ENCODE measurements around the gene AGXT2. TPM values are rescaled to one million over a fixed set of nuclear protein-coding genes. Genes with fewer than 3 reads are reported as not detected.

Gene AGXT2
- total RNA-seq, 4 donors from 2014 or later, result not detected

DNA sequence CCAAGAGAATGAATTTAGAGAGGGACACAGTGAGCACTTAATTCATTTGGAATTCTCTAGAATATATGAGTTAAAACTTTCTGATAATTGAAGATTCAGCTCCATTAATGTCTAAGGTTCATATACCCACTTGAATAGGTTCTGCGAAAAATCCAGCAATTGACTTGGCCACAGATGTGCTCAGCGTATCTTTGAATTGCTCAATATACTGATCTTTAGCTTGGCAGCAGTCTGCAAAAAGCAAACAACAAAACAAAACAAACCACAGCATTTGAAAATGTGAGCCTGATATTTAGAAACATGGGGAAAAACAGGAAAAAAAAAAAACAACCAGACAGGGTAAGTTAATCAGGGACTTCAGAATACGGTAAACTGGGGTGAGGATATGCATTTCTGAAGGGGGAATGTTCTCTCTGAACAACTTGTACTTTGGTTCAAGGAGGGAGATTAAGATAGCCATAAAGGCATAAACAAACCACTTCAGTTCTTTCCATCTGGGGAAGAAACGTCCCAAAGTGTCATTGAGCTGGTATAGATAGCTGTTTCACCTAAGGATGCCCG lies 21.4 kb downstream of the AGXT2 start:
- no peak for DNase-seq (ENCODE audit: low spot score in 2 of 2)
- intact Hi-C loops (cut with DNase I; ENCODE audit: low total_unique reads), result no loop called here
- H3K4me3 ChIP-seq (ENCODE audit: low read depth, poor library complexity, severe bottlenecking), result no peak overlapping the region
- WGBS, 2 donors, result 72 to 75% methylated on average over 5 of the region's 5 CpGs
- no peak for TF ChIP-seq POLR2A (IDR thresholded peaks at IDR 0.05)
- TF ChIP-seq, protein P1, sequence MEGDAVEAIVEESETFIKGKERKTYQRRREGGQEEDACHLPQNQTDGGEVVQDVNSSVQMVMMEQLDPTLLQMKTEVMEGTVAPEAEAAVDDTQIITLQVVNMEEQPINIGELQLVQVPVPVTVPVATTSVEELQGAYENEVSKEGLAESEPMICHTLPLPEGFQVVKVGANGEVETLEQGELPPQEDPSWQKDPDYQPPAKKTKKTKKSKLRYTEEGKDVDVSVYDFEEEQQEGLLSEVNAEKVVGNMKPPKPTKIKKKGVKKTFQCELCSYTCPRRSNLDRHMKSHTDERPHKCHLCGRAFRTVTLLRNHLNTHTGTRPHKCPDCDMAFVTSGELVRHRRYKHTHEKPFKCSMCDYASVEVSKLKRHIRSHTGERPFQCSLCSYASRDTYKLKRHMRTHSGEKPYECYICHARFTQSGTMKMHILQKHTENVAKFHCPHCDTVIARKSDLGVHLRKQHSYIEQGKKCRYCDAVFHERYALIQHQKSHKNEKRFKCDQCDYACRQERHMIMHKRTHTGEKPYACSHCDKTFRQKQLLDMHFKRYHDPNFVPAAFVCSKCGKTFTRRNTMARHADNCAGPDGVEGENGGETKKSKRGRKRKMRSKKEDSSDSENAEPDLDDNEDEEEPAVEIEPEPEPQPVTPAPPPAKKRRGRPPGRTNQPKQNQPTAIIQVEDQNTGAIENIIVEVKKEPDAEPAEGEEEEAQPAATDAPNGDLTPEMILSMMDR (IDR thresholded peaks at IDR 0.05), result no peak

DNA sequence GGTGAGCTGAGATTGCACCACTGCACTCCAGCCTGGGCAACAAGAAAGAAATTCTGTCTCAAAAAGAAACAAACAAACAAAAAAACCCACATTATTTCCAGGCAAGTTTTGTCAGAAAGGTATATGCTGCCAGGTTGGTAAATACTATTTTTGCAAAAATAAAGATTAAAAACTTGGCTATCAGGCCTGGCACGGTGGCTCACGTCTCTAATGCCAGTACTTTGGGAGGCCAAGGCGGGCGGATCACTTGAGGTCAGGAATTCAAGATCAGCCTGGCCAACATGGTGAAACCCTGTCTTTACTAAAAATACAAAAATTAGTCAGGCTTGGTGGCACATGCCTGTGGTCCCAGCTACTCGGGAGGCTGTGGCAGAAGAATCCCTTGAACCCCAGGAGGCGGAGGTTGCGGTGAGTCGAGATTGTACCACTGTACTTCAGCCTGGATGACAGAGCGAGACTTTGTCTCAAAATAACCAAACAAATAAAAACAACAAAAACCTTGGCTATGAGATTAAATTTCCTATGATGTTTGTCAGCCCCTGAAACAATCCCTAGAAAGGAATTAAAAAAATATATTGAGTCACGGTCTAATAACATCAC lies 22.7 kb downstream of the AGXT2 start:
- WGBS, 2 donors, result 65 to 79% methylated on average over 10 of the region's 10 CpGs
- no peak for TF ChIP-seq POLR2A (IDR thresholded peaks at IDR 0.05)
- TF ChIP-seq, protein P1 (IDR thresholded peaks at IDR 0.05), result no peak
- no peak for DNase-seq (ENCODE audit: low spot score in 2 of 2)
- no peak overlapping the region for H3K4me3 ChIP-seq (ENCODE audit: low read depth, poor library complexity, severe bottlenecking)
- intact Hi-C loops (cut with DNase I; ENCODE audit: low total_unique reads), result no loop called here

DNA sequence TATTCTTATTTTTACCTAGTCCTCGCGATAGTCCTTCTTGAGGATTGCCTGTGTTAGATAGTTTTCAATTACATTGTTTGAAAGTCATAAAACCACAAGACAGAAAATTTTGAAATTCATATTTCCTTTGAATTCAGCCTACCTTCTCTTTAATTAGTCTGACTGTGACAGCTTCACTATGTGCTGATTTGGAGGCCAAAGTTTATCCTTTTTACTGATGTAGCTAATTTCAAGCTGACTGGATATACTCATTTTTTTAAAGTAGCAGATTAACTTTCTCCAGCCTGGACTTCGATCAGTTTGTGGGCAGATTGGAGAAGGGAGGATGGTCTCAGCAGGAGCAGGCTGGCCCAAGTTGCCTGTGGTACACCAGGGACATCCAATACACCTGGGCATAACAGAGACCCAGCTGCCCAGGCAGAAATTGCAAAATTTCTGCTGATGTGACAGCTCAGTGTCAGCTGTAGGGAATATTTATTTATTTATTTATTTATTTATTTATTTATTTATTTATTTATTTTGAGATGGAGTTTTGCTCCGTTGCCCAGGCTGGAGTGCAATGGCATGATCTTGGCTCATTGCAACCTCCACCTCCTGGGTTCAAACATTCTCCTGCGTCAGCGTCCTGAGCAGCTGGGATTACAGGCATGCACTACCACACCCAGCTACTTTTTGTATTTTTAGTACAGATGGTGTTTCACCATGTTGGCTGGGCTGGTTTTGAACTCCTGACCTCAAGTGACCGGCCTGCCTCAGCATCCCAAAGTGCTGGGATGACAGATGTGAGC lies 24.2 kb downstream of the AGXT2 start:
- intact Hi-C loops (cut with DNase I; ENCODE audit: low total_unique reads), result no loop called here
- no peak overlapping the region for H3K4me3 ChIP-seq (ENCODE audit: low read depth, poor library complexity, severe bottlenecking)
- DNase-seq (ENCODE audit: low spot score in 2 of 2), result no peak
- no peak for TF ChIP-seq POLR2A (IDR thresholded peaks at IDR 0.05)
- TF ChIP-seq, protein P1 (IDR thresholded peaks at IDR 0.05), result no peak
- WGBS, 2 donors, result 82 to 90% methylated on average over 7 of the region's 7 CpGs

DNA sequence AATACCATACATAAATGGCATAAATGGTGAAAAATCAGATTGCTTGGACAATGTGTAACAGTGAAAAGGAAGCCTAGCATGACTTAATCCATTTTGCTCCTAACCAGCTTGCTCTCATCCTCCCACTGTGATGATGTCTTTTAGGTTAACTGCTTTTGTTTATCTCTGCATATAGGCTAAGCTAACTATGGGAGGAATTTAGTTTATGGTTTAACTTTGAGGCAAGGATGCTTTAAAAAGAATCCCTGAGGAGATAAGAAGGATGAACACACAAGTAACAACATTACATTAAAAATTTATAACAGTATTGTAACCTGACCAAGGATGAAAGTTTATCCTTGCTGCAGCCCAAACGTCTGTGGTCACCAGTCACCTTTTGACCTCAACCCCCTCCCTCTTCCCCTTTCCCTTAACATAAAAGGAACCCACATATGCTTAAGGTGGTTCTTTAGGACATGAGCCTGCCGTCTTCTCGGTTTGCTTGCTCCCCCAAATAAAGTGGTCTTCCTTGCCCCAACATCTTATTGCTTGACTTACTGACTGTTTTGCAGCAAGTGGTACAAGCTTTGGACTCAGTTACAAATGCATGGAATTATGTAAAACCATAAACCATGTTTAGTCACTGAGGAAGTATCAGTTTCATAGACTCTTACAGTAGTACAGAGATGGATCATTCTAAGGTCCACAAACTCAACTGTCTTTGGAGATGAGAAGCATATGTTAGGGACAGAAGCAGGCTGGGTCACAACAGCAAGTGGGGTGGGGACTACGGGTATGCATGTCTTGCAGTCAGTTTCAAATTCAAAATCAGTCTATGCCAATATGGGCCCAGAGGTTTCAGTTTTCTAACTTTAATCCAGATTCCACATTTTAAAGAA lies 31.3 kb downstream of the AGXT2 start:
- TF ChIP-seq POLR2A (IDR thresholded peaks at IDR 0.05), result no peak
- TF ChIP-seq, protein P1 (IDR thresholded peaks at IDR 0.05), result no peak
- DNase-seq (ENCODE audit: low spot score in 2 of 2), result no peak
- no peak overlapping the region for H3K4me3 ChIP-seq (ENCODE audit: low read depth, poor library complexity, severe bottlenecking)
- intact Hi-C loops (cut with DNase I; ENCODE audit: low total_unique reads), result no loop called here
- WGBS, 2 donors, result 54 to 55% methylated on average over 4 of the region's 4 CpGs

DNA sequence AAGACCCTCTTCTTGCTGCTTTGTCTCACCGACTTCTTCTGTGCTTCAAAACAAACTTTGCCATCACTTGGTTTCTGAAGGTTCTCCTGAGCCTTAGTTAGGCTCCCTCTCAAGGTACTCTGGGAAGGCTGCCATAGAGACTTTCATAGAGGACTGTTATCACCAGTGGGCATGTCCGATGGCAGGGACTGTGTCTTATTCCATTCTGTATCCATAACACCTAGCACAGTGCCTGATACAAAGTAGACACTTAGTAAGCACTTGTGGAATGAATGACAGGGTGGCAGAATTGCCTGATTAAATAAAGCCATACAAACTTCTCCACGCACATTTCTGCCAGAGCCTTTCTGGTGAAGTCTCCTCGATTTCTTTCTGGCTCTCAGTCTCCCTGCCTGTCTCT lies 32.7 kb downstream of the AGXT2 start:
- H3K4me3 ChIP-seq (ENCODE audit: low read depth, poor library complexity, severe bottlenecking), result no peak overlapping the region
- no peak for DNase-seq (ENCODE audit: low spot score in 2 of 2)
- intact Hi-C loops (cut with DNase I; ENCODE audit: low total_unique reads), result no loop called here
- 85 to 90% methylated on average over 4 of the region's 4 CpGs for WGBS, 2 donors
- TF ChIP-seq, protein P1 (IDR thresholded peaks at IDR 0.05), result no peak
- no peak for TF ChIP-seq POLR2A (IDR thresholded peaks at IDR 0.05)
